ENCODE data around the gene TP53TG3.
A peak's percentile ranks its signal among the peaks of the same experiment; 100 is the strongest.
"Not testable (repeated sequence)": the region's sequence is repeated elsewhere in the genome, so short reads cannot be mapped to it uniquely, and the experiment has no call there.

The TP53TG3 gene
- total RNA-seq = 0 reads per million in 18 experiments

GRCh38 chr16:32676065-32676464 is at the start of gene TP53TG3:
Gene TP53TG3, minus strand, starts transcription at chr16:32676165. Its CDS starts 68 bp downstream, at chr16:32676097.
- DNase-seq = not testable (repeated sequence)

GRCh38 chr16:32650876-32651275 is 25.1 kb downstream of the TP53TG3 start:
- DNase-seq = not testable (repeated sequence)

GRCh38 chr16:32647562-32647961 is 28.4 kb downstream of the TP53TG3 start:
- DNase-seq = not testable (repeated sequence)

GRCh38 chr16:32646780-32647179 is 29.2 kb downstream of the TP53TG3 start:
- DNase-seq = not testable (repeated sequence)

- DNase-seq = not testable (repeated sequence)
Observed at GRCh38 chr16:32646177-32646576, 29.8 kb downstream of the TP53TG3 start.

- peak in 1 of 2 donors; percentile 2 for DNase-seq
Observed at GRCh38 chr16:32645278-32645908, 30.6 kb downstream of the TP53TG3 start.

- DNase-seq = not testable (repeated sequence)
Observed at GRCh38 chr16:32644715-32645114, 31.2 kb downstream of the TP53TG3 start.

- not testable (repeated sequence) for DNase-seq
Observed at GRCh38 chr16:32637614-32638013, 38.4 kb downstream of the TP53TG3 start.

- DNase-seq = not testable (repeated sequence)
Observed at GRCh38 chr16:32632096-32632495, 43.9 kb downstream of the TP53TG3 start.
